ENCODE data around the gene PCNX2.

PCNX2 gene

DNA sequence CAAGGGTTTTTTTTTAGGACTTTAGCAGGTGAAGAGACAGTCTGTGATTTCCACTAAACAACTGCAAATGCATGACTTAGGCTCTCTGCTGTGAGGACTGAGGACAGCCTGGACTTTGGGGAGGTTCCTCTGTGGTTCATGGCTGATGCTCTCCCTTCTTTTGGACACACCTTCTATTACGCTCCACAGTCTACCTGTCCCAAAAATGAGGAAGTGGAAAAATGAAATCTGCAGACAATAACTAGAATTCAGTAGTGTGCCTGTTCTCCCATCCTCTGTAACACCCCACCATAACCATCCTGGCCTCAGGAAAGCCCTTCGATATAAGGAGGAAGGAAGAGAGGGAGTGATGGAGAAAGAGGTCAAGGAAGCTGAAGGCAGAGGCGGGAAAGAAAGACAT is 276.4 kb downstream of the PCNX2 start (continued):
- TF ChIP-seq, protein P1, sequence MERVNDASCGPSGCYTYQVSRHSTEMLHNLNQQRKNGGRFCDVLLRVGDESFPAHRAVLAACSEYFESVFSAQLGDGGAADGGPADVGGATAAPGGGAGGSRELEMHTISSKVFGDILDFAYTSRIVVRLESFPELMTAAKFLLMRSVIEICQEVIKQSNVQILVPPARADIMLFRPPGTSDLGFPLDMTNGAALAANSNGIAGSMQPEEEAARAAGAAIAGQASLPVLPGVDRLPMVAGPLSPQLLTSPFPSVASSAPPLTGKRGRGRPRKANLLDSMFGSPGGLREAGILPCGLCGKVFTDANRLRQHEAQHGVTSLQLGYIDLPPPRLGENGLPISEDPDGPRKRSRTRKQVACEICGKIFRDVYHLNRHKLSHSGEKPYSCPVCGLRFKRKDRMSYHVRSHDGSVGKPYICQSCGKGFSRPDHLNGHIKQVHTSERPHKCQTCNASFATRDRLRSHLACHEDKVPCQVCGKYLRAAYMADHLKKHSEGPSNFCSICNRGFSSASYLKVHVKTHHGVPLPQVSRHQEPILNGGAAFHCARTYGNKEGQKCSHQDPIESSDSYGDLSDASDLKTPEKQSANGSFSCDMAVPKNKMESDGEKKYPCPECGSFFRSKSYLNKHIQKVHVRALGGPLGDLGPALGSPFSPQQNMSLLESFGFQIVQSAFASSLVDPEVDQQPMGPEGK (tag by site-specific recombination; IDR thresholded peaks at IDR 0.05), result no peak
- TF ChIP-seq YY2 (tag by site-specific recombination; IDR thresholded peaks at IDR 0.05) (no peak), ZNF621 (tag by site-specific recombination; IDR thresholded peaks at IDR 0.05) (no peak)
- TF ChIP-seq, protein P2, sequence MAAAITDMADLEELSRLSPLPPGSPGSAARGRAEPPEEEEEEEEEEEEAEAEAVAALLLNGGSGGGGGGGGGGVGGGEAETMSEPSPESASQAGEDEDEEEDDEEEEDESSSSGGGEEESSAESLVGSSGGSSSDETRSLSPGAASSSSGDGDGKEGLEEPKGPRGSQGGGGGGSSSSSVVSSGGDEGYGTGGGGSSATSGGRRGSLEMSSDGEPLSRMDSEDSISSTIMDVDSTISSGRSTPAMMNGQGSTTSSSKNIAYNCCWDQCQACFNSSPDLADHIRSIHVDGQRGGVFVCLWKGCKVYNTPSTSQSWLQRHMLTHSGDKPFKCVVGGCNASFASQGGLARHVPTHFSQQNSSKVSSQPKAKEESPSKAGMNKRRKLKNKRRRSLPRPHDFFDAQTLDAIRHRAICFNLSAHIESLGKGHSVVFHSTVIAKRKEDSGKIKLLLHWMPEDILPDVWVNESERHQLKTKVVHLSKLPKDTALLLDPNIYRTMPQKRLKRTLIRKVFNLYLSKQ (tag by site-specific recombination; IDR thresholded peaks at IDR 0.05; ENCODE audit: borderline replicate concordance), result no peak

DNA sequence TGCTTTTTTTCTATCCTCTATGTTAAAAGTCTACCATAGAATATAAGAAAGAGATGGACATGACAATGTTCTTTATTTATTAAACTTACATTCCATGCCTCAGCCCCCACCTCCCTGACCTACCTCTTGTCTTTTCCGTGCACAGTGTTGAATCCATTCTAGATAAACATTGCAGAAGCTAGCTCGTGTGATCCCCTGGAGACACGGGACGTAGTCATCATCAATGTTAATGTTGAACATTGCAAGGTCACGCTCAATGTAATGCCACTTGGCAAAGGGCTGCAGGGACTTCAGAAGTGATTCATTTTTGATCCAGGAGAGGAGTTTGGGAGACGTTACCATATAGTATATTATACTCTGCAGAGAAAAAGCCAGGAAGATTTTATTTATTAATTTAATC is 278.7 kb downstream of the PCNX2 start:
- Histone ChIP-seq H3K36me3 (ENCODE audit: control insufficient read depth in 2 of 2, insufficient read depth in 1 of 2, low read length in 2 of 2) (peaks cover 3 to 40% of the 10 kb centered on the region in 2 experiments), H3K4me1 (ENCODE audit: control insufficient read depth, insufficient read depth, low read length) (peaks cover 6% of the 10 kb centered on the region; the same call in 1 of the 2 replicates), H3K9me3 (ENCODE audit: control insufficient read depth, insufficient read depth, low read depth, low read length) (no peaks in the 10 kb centered on the region), H3K27ac (ENCODE audit: extremely low read depth, low read depth, low read length) (no peak overlapping the region), H3K4me3 (ENCODE audit: low read depth, low read length) (no peak overlapping the region)
- TF ChIP-seq ZBTB8A (tag by site-specific recombination; IDR thresholded peaks at IDR 0.05) (no peak), ZNF560 (tag by site-specific recombination; IDR thresholded peaks at IDR 0.05; ENCODE audit: borderline replicate concordance) (no peak), MZF1 (tag by site-specific recombination; IDR thresholded peaks at IDR 0.05; ENCODE audit: borderline replicate concordance) (no peak)
- TF ChIP-seq, protein P3, sequence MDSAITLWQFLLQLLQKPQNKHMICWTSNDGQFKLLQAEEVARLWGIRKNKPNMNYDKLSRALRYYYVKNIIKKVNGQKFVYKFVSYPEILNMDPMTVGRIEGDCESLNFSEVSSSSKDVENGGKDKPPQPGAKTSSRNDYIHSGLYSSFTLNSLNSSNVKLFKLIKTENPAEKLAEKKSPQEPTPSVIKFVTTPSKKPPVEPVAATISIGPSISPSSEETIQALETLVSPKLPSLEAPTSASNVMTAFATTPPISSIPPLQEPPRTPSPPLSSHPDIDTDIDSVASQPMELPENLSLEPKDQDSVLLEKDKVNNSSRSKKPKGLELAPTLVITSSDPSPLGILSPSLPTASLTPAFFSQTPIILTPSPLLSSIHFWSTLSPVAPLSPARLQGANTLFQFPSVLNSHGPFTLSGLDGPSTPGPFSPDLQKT (IDR thresholded peaks at IDR 0.05; ENCODE audit: borderline replicate concordance, low read depth, low read length), result no peak
- TF ChIP-seq, protein P4, sequence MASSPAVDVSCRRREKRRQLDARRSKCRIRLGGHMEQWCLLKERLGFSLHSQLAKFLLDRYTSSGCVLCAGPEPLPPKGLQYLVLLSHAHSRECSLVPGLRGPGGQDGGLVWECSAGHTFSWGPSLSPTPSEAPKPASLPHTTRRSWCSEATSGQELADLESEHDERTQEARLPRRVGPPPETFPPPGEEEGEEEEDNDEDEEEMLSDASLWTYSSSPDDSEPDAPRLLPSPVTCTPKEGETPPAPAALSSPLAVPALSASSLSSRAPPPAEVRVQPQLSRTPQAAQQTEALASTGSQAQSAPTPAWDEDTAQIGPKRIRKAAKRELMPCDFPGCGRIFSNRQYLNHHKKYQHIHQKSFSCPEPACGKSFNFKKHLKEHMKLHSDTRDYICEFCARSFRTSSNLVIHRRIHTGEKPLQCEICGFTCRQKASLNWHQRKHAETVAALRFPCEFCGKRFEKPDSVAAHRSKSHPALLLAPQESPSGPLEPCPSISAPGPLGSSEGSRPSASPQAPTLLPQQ (tag by site-specific recombination; IDR thresholded peaks at IDR 0.05), result no peak
- CTCF ChIA-PET, result no interaction called here
- POLR2A ChIA-PET, result no interaction called here

DNA sequence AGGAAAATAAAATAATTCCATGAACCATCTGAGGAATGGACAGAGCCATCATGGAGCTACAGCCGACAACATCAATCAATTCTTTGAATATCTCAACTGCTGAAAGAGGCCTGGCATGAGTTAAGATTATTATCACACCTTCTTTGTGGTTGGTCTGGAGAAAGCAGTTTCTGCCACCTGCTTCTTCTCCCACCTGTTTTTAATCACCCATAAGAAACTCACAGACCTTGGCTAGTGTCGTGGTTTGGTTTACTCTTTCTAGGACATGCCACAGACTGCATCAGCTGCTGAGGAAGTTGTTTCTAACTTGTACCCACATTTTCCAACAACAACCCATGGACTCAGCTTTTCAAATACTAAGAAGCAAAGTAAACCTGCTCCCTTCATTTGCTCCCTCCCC is 279.6 kb downstream of the PCNX2 start:
- Histone ChIP-seq H3K4me3 (ENCODE audit: low read depth, low read length) (no peak overlapping the region), H3K4me1 (ENCODE audit: control insufficient read depth, insufficient read depth, low read length) (peaks cover 6% of the 10 kb centered on the region; the same call in 1 of the 2 replicates), H3K9me3 (ENCODE audit: control insufficient read depth, insufficient read depth, low read depth, low read length) (no peaks in the 10 kb centered on the region), H3K27ac (ENCODE audit: extremely low read depth, low read depth, low read length) (no peak overlapping the region), H3K36me3 (ENCODE audit: control insufficient read depth in 2 of 2, insufficient read depth in 1 of 2, low read length in 2 of 2) (peaks cover 3 to 41% of the 10 kb centered on the region in 2 experiments)
- ChIA-PET POLR2A (interaction anchor here (0.7 kb wide), 1 partner anchor 38 kb away, joined by 3 read pairs; no protein-coding TSS in a partner anchor), CTCF (interaction anchor here (0.5 to 1.3 kb wide), 4 partner anchors 10 to 1654 kb away, joined by 3 to 4 read pairs (median 4); no protein-coding TSS in a partner anchor)
- no peak for TF ChIP-seq ZEB2 (tag by site-specific recombination; IDR thresholded peaks at IDR 0.05)
- TF ChIP-seq ZNF404 (tag by site-specific recombination; IDR thresholded peaks at IDR 0.05), result no peak
- no peak for TF ChIP-seq EGR2 (tag by site-specific recombination; IDR thresholded peaks at IDR 0.05; ENCODE audit: low read depth)
- TF ChIP-seq ZNF76 (tag by site-specific recombination; IDR thresholded peaks at IDR 0.05; ENCODE audit: borderline replicate concordance, low read depth), result no peak
- no peak for TF ChIP-seq KLF8 (tag by site-specific recombination; IDR thresholded peaks at IDR 0.05)
- TF ChIP-seq ZNF221 (tag by site-specific recombination; IDR thresholded peaks at IDR 0.05; ENCODE audit: borderline replicate concordance), result no peak
- no peak for TF ChIP-seq REPIN1 (tag by site-specific recombination; IDR thresholded peaks at IDR 0.05; ENCODE audit: low read depth)
- no peak for TF ChIP-seq ZXDB (tag by site-specific recombination; IDR thresholded peaks at IDR 0.05)
- TF ChIP-seq ZNF654 (tag by site-specific recombination; IDR thresholded peaks at IDR 0.05; ENCODE audit: low read depth), result no peak
- no peak for TF ChIP-seq GLI2 (tag by site-specific recombination; IDR thresholded peaks at IDR 0.05; ENCODE audit: borderline replicate concordance, low read depth)
- TF ChIP-seq ZBTB7A (tag by site-specific recombination; IDR thresholded peaks at IDR 0.05; ENCODE audit: low read depth), result no peak
- TF ChIP-seq ZFP3 (tag by site-specific recombination; IDR thresholded peaks at IDR 0.05; ENCODE audit: low read depth), result no peak
- no peak for TF ChIP-seq ZNF169 (tag by site-specific recombination; IDR thresholded peaks at IDR 0.05)
- TF ChIP-seq, protein P4 (tag by site-specific recombination; IDR thresholded peaks at IDR 0.05), result no peak
